Small intestine (tissue), 7 donors: Measurements from ENCODE around the gene ITPR2. TPM values are rescaled to one million over a fixed set of nuclear protein-coding genes. Genes with fewer than 3 reads are reported as not detected.
"Not testable (repeated sequence)": the region's sequence is repeated elsewhere in the genome, so short reads cannot be mapped to it uniquely, and the experiment has no call there.

Source experiments
- DNase-seq, 2 donors: peaks; one replicate each; pipeline versions ENCODE4 v3.0.0 to v3.0.0-alpha.2; 2013
- FAIRE-seq: peaks from 2 replicates; lab custom pipeline; 2012; peaks lifted over from hg19 to GRCh38; lab: Jason Lieb, UNC
- H3K27ac ChIP-seq, 3 donors: one replicate each; pipeline ENCODE4 v1.5.1; 2013; ENCODE audit warnings: low read length in 2 of 3, mild to moderate bottlenecking in 2 of 3, control low read depth in 1 of 3, inconsistent platforms in 1 of 3, low read depth in 1 of 3, moderate library complexity in 1 of 3
- H3K27me3 ChIP-seq, 3 donors: one replicate each; pipeline ENCODE4 v1.6.1; 2013; ENCODE audit warnings: low read length in 3 of 3, inconsistent platforms in 1 of 3; ENCODE audit not compliant: control insufficient read depth in 3 of 3, insufficient read depth in 3 of 3
- H3K36me3 ChIP-seq, 3 donors: one replicate each; pipeline ENCODE4 v1.6.1; 2013; ENCODE audit warnings: low read length in 3 of 3, inconsistent platforms in 1 of 3, low read depth in 1 of 3, mild to moderate bottlenecking in 1 of 3, moderate library complexity in 1 of 3; ENCODE audit not compliant: control insufficient read depth in 3 of 3, insufficient read depth in 2 of 3
- H3K4me1 ChIP-seq, 3 donors: one replicate each; pipeline ENCODE4 v1.6.1; 2013; ENCODE audit warnings: low read length in 2 of 3, inconsistent platforms in 1 of 3, low read depth in 1 of 3, mild to moderate bottlenecking in 1 of 3, moderate library complexity in 1 of 3; ENCODE audit not compliant: control insufficient read depth in 3 of 3, insufficient read depth in 2 of 3
- H3K4me3 ChIP-seq, 3 donors: one replicate each; pipeline ENCODE4 v1.5.1; 2013; ENCODE audit warnings: low read length in 3 of 3, control low read depth in 1 of 3, inconsistent platforms in 1 of 3, low read depth in 1 of 3, mild to moderate bottlenecking in 1 of 3, moderate library complexity in 1 of 3
- H3K9me3 ChIP-seq, 2 donors: one replicate each; pipeline ENCODE4 v1.6.1; 2013; ENCODE audit warnings: low read depth in 1 of 2, low read length in 1 of 2; ENCODE audit not compliant: control insufficient read depth in 2 of 2, insufficient read depth in 1 of 2
- WGBS, 3 donors: extraction: QIAGEN DNeasy Blood & Tissue Kit; methylation state at CpG; one replicate each; pipeline ENCODE4 v1.1.7; 2013; 5-methylcytosine and 5-hydroxymethylcytosine counted together
- polyA plus RNA-seq, 4 donors: library from polyadenylated mRNA; stranded (reverse) in 3 of 4; unstranded in 1 of 4; fragments of 200-250 nt in 3 of 4; fragments of 120-200 nt in 1 of 4; gene quantifications; one replicate each; pipeline versions ENCODE4 v1.2.1 to v1.2.3, GENCODE V29; 2013
- donor health status: healthy with polysubstance abuse.
- donor health status: control.
- donor health status: control.
- donor health status: Bipolar disorder and iron deficiency.
- donor health status: healthy.

Gene ITPR2
- polyA plus RNA-seq, 4 donors = 2.2 to 9.2 (median 4.4) TPM

DNA sequence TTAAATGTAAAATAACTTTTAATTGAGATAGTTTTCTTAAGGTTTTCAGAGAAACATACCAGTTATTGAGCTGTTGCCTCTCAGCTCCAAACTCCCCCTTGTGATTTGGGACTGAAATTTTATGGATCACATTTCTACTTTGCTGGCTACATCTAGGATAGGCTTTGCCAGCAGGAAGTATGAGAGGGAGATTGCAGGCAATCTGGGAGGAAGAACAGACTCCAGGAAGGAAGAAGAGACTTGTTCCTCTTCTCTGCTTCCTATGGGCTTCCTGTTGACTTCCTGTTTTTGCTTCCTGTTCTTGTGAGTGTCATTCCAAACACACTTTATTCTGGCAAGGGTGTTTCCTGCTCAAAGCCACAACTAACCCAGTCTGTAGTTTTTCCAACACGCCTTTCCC lies 312.9 kb downstream of the ITPR2 start:
- no peak overlapping the region for H3K4me3 ChIP-seq
- no peaks in the 10 kb centered on the region for H3K27me3 ChIP-seq
- DNase-seq (no peak), FAIRE-seq (no peak)
- H3K4me1 ChIP-seq = no peaks in the 10 kb centered on the region
- no peaks in the 10 kb centered on the region for H3K36me3 ChIP-seq
- 53 to 80% (median 79%) methylated on average over 1 of the region's 1 CpG for WGBS, 3 donors
- H3K27ac ChIP-seq = no peak overlapping the region
- H3K9me3 ChIP-seq = peaks cover 0 to 6% of the 10 kb centered on the region in 2 donors

- no peak for FAIRE-seq
- no peaks in the 10 kb centered on the region for H3K4me1 ChIP-seq
- DNase-seq = no peak
- peaks cover 0 to 3% of the 10 kb centered on the region in 2 donors for H3K9me3 ChIP-seq
- no peak overlapping the region for H3K4me3 ChIP-seq
- H3K27me3 ChIP-seq = no peaks in the 10 kb centered on the region
- no peak overlapping the region for H3K27ac ChIP-seq
- WGBS, 3 donors = 89 to 97% (median 93%) methylated on average over 3 of the region's 3 CpGs
- no peaks in the 10 kb centered on the region for H3K36me3 ChIP-seq
Observed at GRCh38 chr12:26519462-26519861, 313.5 kb downstream of the ITPR2 start.

DNA sequence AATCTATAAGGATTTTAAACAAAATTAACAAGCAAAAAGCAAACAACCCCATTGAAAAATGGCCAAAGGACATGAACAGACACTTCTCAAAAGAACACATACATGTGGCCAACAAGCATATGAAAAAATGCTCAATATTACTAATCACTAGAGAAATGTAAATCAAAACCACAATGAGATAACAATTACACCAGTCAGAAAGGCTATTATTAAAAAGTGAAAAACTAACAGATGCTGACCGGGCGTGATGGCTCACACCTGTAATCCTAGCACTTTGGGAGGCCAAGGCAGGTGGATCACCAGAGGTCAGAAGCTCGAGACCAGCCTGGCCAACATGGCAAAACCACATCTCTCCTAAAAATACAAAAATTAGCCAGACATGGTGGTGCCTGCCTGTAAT lies 315.7 kb downstream of the ITPR2 start:
- FAIRE-seq, H3K27ac ChIP-seq, H3K27me3 ChIP-seq, DNase-seq, H3K4me3 ChIP-seq, H3K36me3 ChIP-seq, H3K9me3 ChIP-seq, H3K4me1 ChIP-seq: not testable (repeated sequence)
- 79 to 84% (median 83%) methylated on average over 3 of the region's 3 CpGs for WGBS, 3 donors

DNA sequence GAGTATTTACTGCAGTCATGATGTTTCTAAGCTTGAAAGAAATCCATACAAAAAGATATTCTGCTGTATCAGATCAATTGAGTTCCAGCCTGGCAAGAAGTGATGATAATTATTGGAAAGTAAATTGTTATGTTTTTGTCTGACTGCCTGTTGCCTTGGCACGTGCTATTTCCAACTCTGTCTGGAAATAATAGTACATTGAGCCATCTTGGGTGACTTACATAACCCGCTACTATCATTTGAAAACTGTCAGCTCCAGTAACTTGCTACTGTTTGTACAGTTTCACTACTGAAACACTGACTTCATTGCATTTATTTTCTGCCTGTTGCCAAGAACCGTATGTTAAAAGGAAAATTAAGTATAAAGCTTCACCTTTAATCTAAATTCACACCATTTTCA lies 318.6 kb downstream of the ITPR2 start:
- Histone ChIP-seq H3K36me3 (no peaks in the 10 kb centered on the region), H3K27ac (no peak overlapping the region), H3K4me1 (peaks cover 0 to 17% (median 0%) of the 10 kb centered on the region in 3 donors), H3K4me3 (no peak overlapping the region), H3K27me3 (no peaks in the 10 kb centered on the region), H3K9me3 (peaks cover 0 to 3% of the 10 kb centered on the region in 2 donors)
- no peak for DNase-seq
- FAIRE-seq = no peak
- 67 to 84% (median 75%) methylated on average over 3 of the region's 3 CpGs for WGBS, 3 donors

GRCh38 chr12:26513363-26514043 lies 319.5 kb downstream of the ITPR2 start:
- Histone ChIP-seq H3K9me3 (peaks cover 0 to 3% of the 10 kb centered on the region in 2 donors), H3K27me3 (no peaks in the 10 kb centered on the region), H3K4me1 (peaks cover 0 to 17% (median 0%) of the 10 kb centered on the region in 3 donors), H3K36me3 (no peaks in the 10 kb centered on the region), H3K27ac (no peak overlapping the region), H3K4me3 (no peak overlapping the region)
- 85 to 97% (median 92%) methylated on average over 4 of the region's 4 CpGs for WGBS, 3 donors
- FAIRE-seq (no peak), DNase-seq (no peak)

DNA sequence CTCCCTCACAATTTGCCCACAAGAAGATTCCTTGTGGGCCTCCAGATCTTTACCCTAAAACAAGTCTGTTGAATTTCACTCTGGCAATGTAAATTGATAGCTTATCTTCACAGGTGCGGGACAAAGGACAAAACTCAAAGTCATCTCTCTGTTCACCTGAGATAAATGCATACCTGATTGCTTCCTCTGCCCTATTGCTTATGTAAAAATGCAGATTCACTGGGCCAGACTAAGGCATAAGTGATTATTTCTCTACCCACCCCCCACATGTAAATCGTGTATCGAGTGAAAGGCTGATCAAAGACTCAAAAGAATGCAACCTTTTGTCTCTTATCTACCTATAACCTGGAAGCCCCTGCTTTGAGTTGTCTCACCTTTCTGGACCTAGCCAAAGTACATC lies 320.8 kb downstream of the ITPR2 start:
- Histone ChIP-seq H3K4me1 (peaks cover 0 to 17% (median 0%) of the 10 kb centered on the region in 3 donors), H3K27ac (no peak overlapping the region), H3K27me3 (no peaks in the 10 kb centered on the region), H3K4me3 (no peak overlapping the region), H3K36me3 (no peaks in the 10 kb centered on the region), H3K9me3 (no peaks in the 10 kb centered on the region)
- FAIRE-seq (no peak), DNase-seq (peak in 1 of 2 donors; percentile 10)
- WGBS, 3 donors = 16 to 71% (median 47%) methylated on average over 3 of the region's 3 CpGs

- no peak overlapping the region for H3K4me3 ChIP-seq
- peaks cover 0 to 17% (median 0%) of the 10 kb centered on the region in 3 donors for H3K4me1 ChIP-seq
- no peaks in the 10 kb centered on the region for H3K9me3 ChIP-seq
- FAIRE-seq (no peak), DNase-seq (no peak)
- WGBS, 3 donors = 89 to 98% (median 96%) methylated on average over 2 of the region's 2 CpGs
- H3K36me3 ChIP-seq = no peaks in the 10 kb centered on the region
- H3K27me3 ChIP-seq = no peaks in the 10 kb centered on the region
- no peak overlapping the region for H3K27ac ChIP-seq
Observed at GRCh38 chr12:26510354-26510674, 322.7 kb downstream of the ITPR2 start.

DNA sequence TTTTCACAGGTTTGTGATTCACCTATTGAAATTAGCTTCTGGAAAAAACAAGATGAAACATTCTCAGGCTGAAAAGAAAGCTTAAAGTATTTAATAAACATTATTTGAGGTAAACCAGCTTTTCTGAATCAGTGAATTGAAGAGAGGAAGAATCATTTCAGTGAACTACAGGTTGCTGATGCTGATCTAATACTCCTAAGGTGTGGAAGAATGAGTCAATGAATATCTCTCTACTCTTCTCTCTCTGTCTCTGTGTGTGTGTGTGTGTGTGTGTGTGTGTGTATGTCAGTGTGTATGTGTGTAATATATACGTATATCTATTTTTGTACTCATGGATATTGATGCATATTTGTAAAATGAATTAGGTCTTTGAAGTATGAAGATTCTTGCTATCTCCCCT lies 325.4 kb downstream of the ITPR2 start:
- H3K4me1 ChIP-seq = peaks cover 0 to 12% (median 0%) of the 10 kb centered on the region in 3 donors
- no peak overlapping the region for H3K27ac ChIP-seq
- WGBS, 3 donors = 85 to 94% (median 90%) methylated on average over 1 of the region's 1 CpG
- H3K9me3 ChIP-seq = no peaks in the 10 kb centered on the region
- H3K27me3 ChIP-seq = no peaks in the 10 kb centered on the region
- no peaks in the 10 kb centered on the region for H3K36me3 ChIP-seq
- no peak overlapping the region for H3K4me3 ChIP-seq
- no peak for FAIRE-seq
- DNase-seq = no peak
